GM12878 (cell line): ENCODE results near the gene MSLN. TPM values are rescaled to one million over a fixed set of nuclear protein-coding genes. Genes with fewer than 3 reads are reported as not detected.

ENCODE experiments used
- ATAC-seq: fragments of 200-7000 bp; cut with Tn5 transposase; 3 replicates; pipeline ENCODE4 v1.9.1; 2020; ENCODE audit warnings: mild to moderate bottlenecking, moderate library complexity
- BruUV-seq: library from RNA; stranded (reverse); fragments of 400-500 nt; replicated peaks from 2 replicates; lab custom pipeline; 2021; lab: Mats Ljungman, UMichigan
- CTCF ChIA-PET: fragments of 300-600 bp; sonication (Branson Sonifier 250); formaldehyde crosslinking; extraction: SDS; loops from one replicate; lab custom pipeline; 2021; ENCODE audit warnings: inconsistent platforms; lab: Yijun Ruan, JAX
- POLR2A ChIA-PET: fragments of 350-600 bp; formaldehyde crosslinking; extraction: SDS; loops from one replicate; lab custom pipeline; 2021; ENCODE audit warnings: inconsistent platforms; lab: Charles Lee
- RAD21 ChIA-PET: fragments of 300-600 bp; sonication (Branson Sonifier 250); formaldehyde crosslinking; loops from one replicate; lab custom pipeline; 2023; ENCODE audit warnings: antibody characterized with exemption; ENCODE audit not compliant: unreplicated experiment; lab: Charles Lee
- SMC1A ChIA-PET: fragments of 300-600 bp; sonication (Branson Sonifier 250); formaldehyde crosslinking; loops from one replicate; lab custom pipeline; 2023; ENCODE audit not compliant: unreplicated experiment, uncharacterized antibody; lab: Charles Lee
- DNase-seq: peaks from one replicate; pipeline ENCODE4 v3.0.0-alpha.2; 2011; ENCODE audit warnings: low read depth, low spot score
- FAIRE-seq: peaks from 3 replicates; lab custom pipeline; 2011; peaks lifted over from hg19 to GRCh38; lab: Jason Lieb, UNC
- H2AFZ ChIP-seq: 2 replicates; pipeline ENCODE4 v1.6.0; 2011; ENCODE audit warnings: low read depth, low read length, control low read depth; ENCODE audit not compliant: control insufficient read depth
- H3K27ac ChIP-seq: 2 replicates; pipeline ENCODE4 v1.5.1; 2011; ENCODE audit warnings: control low read depth; ENCODE audit not compliant: control insufficient read depth, insufficient read depth
- H3K27me3 ChIP-seq, 2 experiments: replicated peaks in 1 of 2; 2 replicates each; pipeline versions ENCODE4 v1.6.0 to v1.6.1; 2011; ENCODE audit warnings: low read length in 1 of 2; ENCODE audit not compliant: control insufficient read depth in 2 of 2, insufficient read depth in 2 of 2
- H3K36me3 ChIP-seq, 2 experiments: 2 replicates each; pipeline ENCODE4 v1.5.1; 2011; ENCODE audit warnings: low read length in 1 of 2; ENCODE audit not compliant: control insufficient read depth in 2 of 2, insufficient read depth in 2 of 2
- H3K4me1 ChIP-seq: 2 replicates; pipeline ENCODE4 v1.6.1; 2011; ENCODE audit warnings: mild to moderate bottlenecking, low read length, moderate library complexity, mixed read lengths; ENCODE audit not compliant: control insufficient read depth, insufficient read depth
- H3K4me2 ChIP-seq: 2 replicates; pipeline ENCODE4 v1.6.0; 2011; ENCODE audit warnings: control low read depth; ENCODE audit not compliant: control insufficient read depth, insufficient read depth
- H3K4me3 ChIP-seq: fragments of 200-600 bp; sonication (generic); 2 replicates; pipeline ENCODE4 v1.5.1; 2016
- H3K79me2 ChIP-seq: 2 replicates; pipeline ENCODE4 v1.6.0; 2011; ENCODE audit warnings: low read length; ENCODE audit not compliant: control insufficient read depth, insufficient read depth
- H3K9ac ChIP-seq: 2 replicates; pipeline ENCODE4 v1.8.0; 2011; ENCODE audit warnings: low read length, control low read depth, mixed read lengths; ENCODE audit not compliant: control insufficient read depth, insufficient read depth
- H3K9me3 ChIP-seq: replicated peaks from 3 replicates; pipeline ENCODE4 v1.5.1; 2011; ENCODE audit warnings: mild to moderate bottlenecking, low read length; ENCODE audit not compliant: control insufficient read depth, insufficient read depth
- H4K20me1 ChIP-seq: 2 replicates; pipeline ENCODE4 v1.6.0; 2011; ENCODE audit not compliant: control insufficient read depth, insufficient read depth
- MEF2B ChIP-seq: fragments of 450-650 bp; IDR thresholded peaks from 2 replicates; pipeline ENCODE4 v1.6.1; 2018; ENCODE audit warnings: mild to moderate bottlenecking, moderate library complexity; ENCODE audit not compliant: partially characterized antibody, poor library complexity, severe bottlenecking
- MTA2 ChIP-seq: fragments of 450-650 bp; IDR thresholded peaks from 2 replicates; pipeline ENCODE4 v1.6.1; 2016; ENCODE audit warnings: low read depth, mild to moderate bottlenecking, moderate library complexity
- NFYB ChIP-seq: IDR thresholded peaks from 2 replicates; pipeline ENCODE4 v1.6.1; 2011; ENCODE audit warnings: low read depth, mild to moderate bottlenecking, low read length, improper control_type of control experiment, moderate library complexity; ENCODE audit not compliant: insufficient read depth
- POLR2A ChIP-seq: IDR thresholded peaks from 2 replicates; pipeline ENCODE4 v1.6.1; 2011; ENCODE audit warnings: low read depth, mild to moderate bottlenecking, low read length
- SIX5 ChIP-seq: IDR thresholded peaks from 2 replicates; pipeline ENCODE4 v1.6.1; 2011; ENCODE audit warnings: mild to moderate bottlenecking, low read depth, low read length, moderate library complexity; ENCODE audit not compliant: severe bottlenecking
- SRF ChIP-seq, 2 experiments: IDR thresholded peaks; 2 replicates each; pipeline ENCODE4 v1.6.1; 2011; ENCODE audit warnings: low read depth in 2 of 2, low read length in 2 of 2, mild to moderate bottlenecking in 1 of 2, moderate library complexity in 1 of 2
- ZNF274 ChIP-seq: IDR thresholded peaks from one replicate; pipeline ENCODE4 v1.8.0; 2011; ENCODE audit not compliant: insufficient read length, insufficient read depth
- ZZZ3 ChIP-seq: IDR thresholded peaks from 2 replicates; pipeline ENCODE4 v1.6.1; 2011; ENCODE audit warnings: low read depth; ENCODE audit not compliant: control insufficient read depth, insufficient read length
- WGBS: methylation state at CpG from one replicate; pipeline ENCODE4 v1.1.6; 2016; ENCODE audit warnings: low lambda C conversion rate; ENCODE audit not compliant: insufficient replicate concordance, insufficient coverage; ENCODE audit errors: missing lambda C conversion rate; 5-methylcytosine and 5-hydroxymethylcytosine counted together
- in situ Hi-C: fragments of 300-500 bp; cut with MboI; formaldehyde crosslinking; loops from 9 replicates; pipeline ENCODE4 v1.14.3; 2018; ENCODE audit warnings: mixed read lengths
- intact Hi-C: fragments of 100-400 bp; cut with micrococcal nuclease; formaldehyde crosslinking; loops from one replicate; pipeline ENCODE4 v1.14.2; 2022; ENCODE audit not compliant: unreplicated experiment
- microRNA counts: library from miRNA; unstranded; fragments of <30 nt; microRNA quantifications from one replicate; lab custom pipeline; 2016
- microRNA-seq: library from miRNA; unstranded; fragments of <30 nt; microRNA quantifications from one replicate; pipeline ENCODE4, GENCODE V29; 2018
- polyA plus RNA-seq, 11 experiments: library from polyadenylated mRNA; depleted of rRNA in 4 of 11; unstranded in 6 of 11; stranded (reverse) in 5 of 11; fragments of >200 nt; fragmentation: Nextera tagmentation in 4 of 11; fragmentation: Illumina TruSeq in 1 of 11; extraction: Ambion mirVana in 4 of 11; extraction: Trizol in 1 of 11; gene quantifications; 1 replicate in 1 of 11; 2 replicates in 10 of 11; pipeline versions ENCODE4 v1.2.1 to v1.2.3, GENCODE V29; 2011 to 2016; ENCODE audit warnings: inconsistent platforms in 2 of 11, missing spikeins in 2 of 11, low read depth in 1 of 11
- small RNA-seq: library from RNA; depleted of rRNA; stranded (forward); fragments of <200 nt; gene quantifications from one replicate; pipeline ENCODE3, GENCODE V24; 2014
- total RNA-seq, 4 experiments: library from RNA; depleted of rRNA in 3 of 4; stranded (reverse); fragments of >200 nt in 3 of 4; fragmentation: Illumina TruSeq in 1 of 4; extraction: Trizol in 1 of 4; gene quantifications; 2 replicates each; pipeline versions ENCODE4 v1.2.1 to v1.2.3, GENCODE V29; 2013 to 2021
- TF ChIP-seq, protein P1 (sequence below): IDR thresholded peaks from 2 replicates; pipeline ENCODE4 v1.6.1; 2012; ENCODE audit warnings: low read length, inconsistent platforms

Gene MSLN
- total and polyA plus RNA-seq, 10 of the 15 experiments (the other 5 are each of a cell fraction or from before 2014, with no cell fraction given), result 0.08 TPM; not detected in 9

DNA sequence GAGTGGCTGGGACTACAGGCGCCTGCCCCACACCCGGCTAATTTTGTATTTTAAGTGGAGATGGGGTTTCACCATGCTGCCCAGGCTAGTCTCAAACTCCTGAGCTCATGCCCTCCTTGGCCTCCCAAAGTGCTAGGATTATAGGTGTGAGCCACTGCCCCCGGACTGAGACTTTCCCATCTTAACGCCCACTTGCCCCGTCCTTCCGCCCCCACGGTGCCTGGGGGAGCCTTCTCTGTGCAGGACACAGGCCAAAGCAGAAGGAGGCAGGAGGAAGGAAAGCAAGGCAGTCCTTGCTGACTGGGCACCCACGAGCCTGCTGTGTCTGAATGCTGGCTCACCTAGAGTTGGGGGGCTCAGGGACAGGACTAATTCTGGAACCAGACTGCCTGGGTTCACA lies 57.6 kb downstream of the MSLN start:
- intact Hi-C loops (no loop called here), in situ Hi-C loops (no loop called here)
- Histone ChIP-seq H3K79me2 (no peaks in the 10 kb centered on the region), H3K4me1 (no peaks in the 10 kb centered on the region), H3K27ac (no peak overlapping the region), H3K9me3 (no peaks in the 10 kb centered on the region; the same call in 2 of the 3 replicates), H3K36me3 (no peaks in the 10 kb centered on the region), H3K9ac (no peak overlapping the region), H2AFZ (no peak overlapping the region), H3K4me3 (no peak overlapping the region), H3K27me3 (no peaks in the 10 kb centered on the region; a peak in 1 of 4 replicates), H4K20me1 (no peaks in the 10 kb centered on the region), H3K4me2 (no peak overlapping the region)
- POLR2A ChIA-PET, result no interaction called here
- ATAC-seq, result no peak
- 55% methylated on average over 8 of the region's 8 CpGs for WGBS
- TF ChIP-seq, protein P1, sequence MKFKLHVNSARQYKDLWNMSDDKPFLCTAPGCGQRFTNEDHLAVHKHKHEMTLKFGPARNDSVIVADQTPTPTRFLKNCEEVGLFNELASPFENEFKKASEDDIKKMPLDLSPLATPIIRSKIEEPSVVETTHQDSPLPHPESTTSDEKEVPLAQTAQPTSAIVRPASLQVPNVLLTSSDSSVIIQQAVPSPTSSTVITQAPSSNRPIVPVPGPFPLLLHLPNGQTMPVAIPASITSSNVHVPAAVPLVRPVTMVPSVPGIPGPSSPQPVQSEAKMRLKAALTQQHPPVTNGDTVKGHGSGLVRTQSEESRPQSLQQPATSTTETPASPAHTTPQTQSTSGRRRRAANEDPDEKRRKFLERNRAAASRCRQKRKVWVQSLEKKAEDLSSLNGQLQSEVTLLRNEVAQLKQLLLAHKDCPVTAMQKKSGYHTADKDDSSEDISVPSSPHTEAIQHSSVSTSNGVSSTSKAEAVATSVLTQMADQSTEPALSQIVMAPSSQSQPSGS, result no peak
- TF ChIP-seq NFYB (no peak), POLR2A (no peak), MTA2 (no peak), MEF2B (no peak), ZZZ3 (no peak), SRF (IDR thresholded peaks at IDR 0.05; ENCODE audit: low read depth in 2 of 2, low read length in 2 of 2) (no peak), ZNF274 (no peak), SIX5 (no peak)
- SMC1A ChIA-PET, result no interaction called here
- no TSS peak for BruUV-seq
- FAIRE-seq, result no peak
- RAD21 ChIA-PET, result no interaction called here
- CTCF ChIA-PET, result no interaction called here
- DNase-seq, result no peak

MicroRNAs encoded within 50 kb of the gene (microRNA counts, 767-probe panel; counts per million panel counts)
- microRNA hsa-miR-662 (lab: Ali Mortazavi, UCI), result 516 counts per million, percentile 8 among the panel's probes with 10 or more counts

Small RNAs within 50 kb of the gene (microRNA-seq; reads per million reads assigned to microRNA genes)
- gene MIR662, result not detected

Small RNAs within 50 kb of the gene (small RNA-seq; reads per million reads assigned to genes)
- not detected for gene MIR662

Other genes starting within 250 kb of the MSLN start
Only the 7 nearest of the 25 such genes appear.
- gene ANTKMT, start 39.6 kb upstream of the MSLN start, total RNA-seq (2014; rRNA removed), result 38.4 and 51.7 TPM in 2 replicates
- gene ANTKMT, start 39.6 kb upstream of the MSLN start, total RNA-seq (2014; rRNA removed; fragmentation: Illumina TruSeq; extraction: Trizol), result 7.1 and 9.3 TPM in 2 replicates
- gene ANTKMT, start 39.6 kb upstream of the MSLN start, total RNA-seq (2021), result 60.5 and 67.8 TPM in 2 replicates
- gene ANTKMT, start 39.6 kb upstream of the MSLN start, polyA plus RNA-seq (2011; rRNA removed), result 3.3 and 5.6 TPM in 2 replicates
- gene ANTKMT, start 39.6 kb upstream of the MSLN start, polyA plus RNA-seq (2014; fragmentation: Illumina TruSeq; extraction: Trizol), result 0.62 TPM in 1 of 2 replicates, not detected in the other
- gene ANTKMT, start 39.6 kb upstream of the MSLN start, polyA plus RNA-seq (2014; fragmentation: Nextera tagmentation; extraction: Ambion mirVana), result 1 to 10 TPM in 1 of 2 experiments, under 1 TPM in 1; 0.58 to 3.1 TPM
- gene ANTKMT, start 39.6 kb upstream of the MSLN start, polyA plus RNA-seq (2014; rRNA removed), result 39.2 and 42.3 TPM in 2 replicates
- 10 to 100 TPM; 44.5 to 54.8 TPM for gene ANTKMT, start 39.6 kb upstream of the MSLN start, polyA plus RNA-seq (2016; fragmentation: Nextera tagmentation; extraction: Ambion mirVana)
- gene CCDC78, start 34.3 kb upstream of the MSLN start, total RNA-seq (2014; rRNA removed), result 12.2 and 16.2 TPM in 2 replicates
- gene CCDC78, start 34.3 kb upstream of the MSLN start, total RNA-seq (2014; rRNA removed; fragmentation: Illumina TruSeq; extraction: Trizol), result 3.0 and 4.7 TPM in 2 replicates
- gene CCDC78, start 34.3 kb upstream of the MSLN start, total RNA-seq (2021), result 16.2 and 18.7 TPM in 2 replicates
- 3.2 and 7.2 TPM in 2 replicates for gene CCDC78, start 34.3 kb upstream of the MSLN start, polyA plus RNA-seq (2011; rRNA removed)
- gene CCDC78, start 34.3 kb upstream of the MSLN start, polyA plus RNA-seq (2014; fragmentation: Illumina TruSeq; extraction: Trizol), result 1.1 and 2.5 TPM in 2 replicates
- under 1 TPM; 0.10 to 0.97 TPM for gene CCDC78, start 34.3 kb upstream of the MSLN start, polyA plus RNA-seq (2014; fragmentation: Nextera tagmentation; extraction: Ambion mirVana)
- 26.2 and 32.6 TPM in 2 replicates for gene CCDC78, start 34.3 kb upstream of the MSLN start, polyA plus RNA-seq (2014; rRNA removed)
- 1 to 10 TPM; 3.1 to 6.1 TPM for gene CCDC78, start 34.3 kb upstream of the MSLN start, polyA plus RNA-seq (2016; fragmentation: Nextera tagmentation; extraction: Ambion mirVana)
- gene HAGHL, start 33.6 kb upstream of the MSLN start, total RNA-seq (2014; rRNA removed), result 27.5 and 30.2 TPM in 2 replicates
- gene HAGHL, start 33.6 kb upstream of the MSLN start, total RNA-seq (2014; rRNA removed; fragmentation: Illumina TruSeq; extraction: Trizol), result 8.5 and 9.5 TPM in 2 replicates
- gene HAGHL, start 33.6 kb upstream of the MSLN start, total RNA-seq (2021), result 44.5 and 48.2 TPM in 2 replicates
- gene HAGHL, start 33.6 kb upstream of the MSLN start, polyA plus RNA-seq (2011; rRNA removed), result 5.9 and 14.0 TPM in 2 replicates
- 0.41 and 1.9 TPM in 2 replicates for gene HAGHL, start 33.6 kb upstream of the MSLN start, polyA plus RNA-seq (2014; fragmentation: Illumina TruSeq; extraction: Trizol)
- under 1 TPM; 0.23 to 0.68 TPM for gene HAGHL, start 33.6 kb upstream of the MSLN start, polyA plus RNA-seq (2014; fragmentation: Nextera tagmentation; extraction: Ambion mirVana)
- 44.6 and 46.2 TPM in 2 replicates for gene HAGHL, start 33.6 kb upstream of the MSLN start, polyA plus RNA-seq (2014; rRNA removed)
- 10 to 100 TPM; 18.8 to 23.5 TPM for gene HAGHL, start 33.6 kb upstream of the MSLN start, polyA plus RNA-seq (2016; fragmentation: Nextera tagmentation; extraction: Ambion mirVana)
- gene CIAO3, start 19.7 kb upstream of the MSLN start, total RNA-seq (2014; rRNA removed), result 31.9 and 37.4 TPM in 2 replicates
- gene CIAO3, start 19.7 kb upstream of the MSLN start, total RNA-seq (2014; rRNA removed; fragmentation: Illumina TruSeq; extraction: Trizol), result 12.7 TPM in 2 replicates
- 30.2 and 33.5 TPM in 2 replicates for gene CIAO3, start 19.7 kb upstream of the MSLN start, total RNA-seq (2021)
- 24.6 and 29.7 TPM in 2 replicates for gene CIAO3, start 19.7 kb upstream of the MSLN start, polyA plus RNA-seq (2011; rRNA removed)
- gene CIAO3, start 19.7 kb upstream of the MSLN start, polyA plus RNA-seq (2014; fragmentation: Illumina TruSeq; extraction: Trizol), result 4.9 and 11.5 TPM in 2 replicates
- 1 to 10 TPM; 1.4 to 4.0 TPM for gene CIAO3, start 19.7 kb upstream of the MSLN start, polyA plus RNA-seq (2014; fragmentation: Nextera tagmentation; extraction: Ambion mirVana)
- 36.3 and 49.5 TPM in 2 replicates for gene CIAO3, start 19.7 kb upstream of the MSLN start, polyA plus RNA-seq (2014; rRNA removed)
- 10 to 100 TPM; 36.3 to 37.5 TPM for gene CIAO3, start 19.7 kb upstream of the MSLN start, polyA plus RNA-seq (2016; fragmentation: Nextera tagmentation; extraction: Ambion mirVana)
- gene RPUSD1, start 27.6 kb downstream of the MSLN start, total RNA-seq (2014; rRNA removed), result 40.9 and 48.3 TPM in 2 replicates
- gene RPUSD1, start 27.6 kb downstream of the MSLN start, total RNA-seq (2014; rRNA removed; fragmentation: Illumina TruSeq; extraction: Trizol), result 7.3 and 9.7 TPM in 2 replicates
- 47.4 and 49.7 TPM in 2 replicates for gene RPUSD1, start 27.6 kb downstream of the MSLN start, total RNA-seq (2021)
- 3.4 and 9.4 TPM in 2 replicates for gene RPUSD1, start 27.6 kb downstream of the MSLN start, polyA plus RNA-seq (2011; rRNA removed)
- 0.36 and 4.0 TPM in 2 replicates for gene RPUSD1, start 27.6 kb downstream of the MSLN start, polyA plus RNA-seq (2014; fragmentation: Illumina TruSeq; extraction: Trizol)
- 1 to 10 TPM in 1 of 2 experiments, under 1 TPM in 1; 0.55 to 1.2 TPM for gene RPUSD1, start 27.6 kb downstream of the MSLN start, polyA plus RNA-seq (2014; fragmentation: Nextera tagmentation; extraction: Ambion mirVana)
- gene RPUSD1, start 27.6 kb downstream of the MSLN start, polyA plus RNA-seq (2014; rRNA removed), result 49.9 and 67.3 TPM in 2 replicates
- 10 to 100 TPM; 32.4 to 43.1 TPM for gene RPUSD1, start 27.6 kb downstream of the MSLN start, polyA plus RNA-seq (2016; fragmentation: Nextera tagmentation; extraction: Ambion mirVana)
- gene CHTF18, start 27.9 kb downstream of the MSLN start, total RNA-seq (2014; rRNA removed), result 25.6 and 30.0 TPM in 2 replicates
- gene CHTF18, start 27.9 kb downstream of the MSLN start, total RNA-seq (2014; rRNA removed; fragmentation: Illumina TruSeq; extraction: Trizol), result 6.4 and 8.8 TPM in 2 replicates
- 76.0 and 87.8 TPM in 2 replicates for gene CHTF18, start 27.9 kb downstream of the MSLN start, total RNA-seq (2021)
- 4.3 and 7.2 TPM in 2 replicates for gene CHTF18, start 27.9 kb downstream of the MSLN start, polyA plus RNA-seq (2011; rRNA removed)
- gene CHTF18, start 27.9 kb downstream of the MSLN start, polyA plus RNA-seq (2014; fragmentation: Illumina TruSeq; extraction: Trizol), result 0.33 and 1.7 TPM in 2 replicates
- gene CHTF18, start 27.9 kb downstream of the MSLN start, polyA plus RNA-seq (2014; fragmentation: Nextera tagmentation; extraction: Ambion mirVana), result 1 to 10 TPM; 1.6 to 6.2 TPM
- 44.1 and 51.1 TPM in 2 replicates for gene CHTF18, start 27.9 kb downstream of the MSLN start, polyA plus RNA-seq (2014; rRNA removed)
- gene CHTF18, start 27.9 kb downstream of the MSLN start, polyA plus RNA-seq (2016; fragmentation: Nextera tagmentation; extraction: Ambion mirVana), result 10 to 100 TPM; 48.3 to 62.6 TPM
- not detected in 2 replicates for gene GNG13, start 40.0 kb downstream of the MSLN start, total RNA-seq (2014; rRNA removed)
- gene GNG13, start 40.0 kb downstream of the MSLN start, total RNA-seq (2014; rRNA removed; fragmentation: Illumina TruSeq; extraction: Trizol), result not detected in 2 replicates
- not detected in 2 replicates for gene GNG13, start 40.0 kb downstream of the MSLN start, total RNA-seq (2021)
- not detected in 2 replicates for gene GNG13, start 40.0 kb downstream of the MSLN start, polyA plus RNA-seq (2011; rRNA removed)
- gene GNG13, start 40.0 kb downstream of the MSLN start, polyA plus RNA-seq (2014; fragmentation: Illumina TruSeq; extraction: Trizol), result not detected in 2 replicates
- not detected for gene GNG13, start 40.0 kb downstream of the MSLN start, polyA plus RNA-seq (2014; fragmentation: Nextera tagmentation; extraction: Ambion mirVana)
- gene GNG13, start 40.0 kb downstream of the MSLN start, polyA plus RNA-seq (2014; rRNA removed), result not detected in 2 replicates
- gene GNG13, start 40.0 kb downstream of the MSLN start, polyA plus RNA-seq (2016; fragmentation: Nextera tagmentation; extraction: Ambion mirVana), result not detected